GM19438 (cell line): ENCODE data around the gene CBR3.
"Not testable (repeated sequence)": the region's sequence is repeated elsewhere in the genome, so short reads cannot be mapped to it uniquely, and the experiment has no call there.

Experiments used
- ATAC-seq: cut with Tn5 transposase; IDR thresholded peaks from one replicate; pipeline ENCODE4 v1.9.1; 2021; ENCODE audit warnings: low read depth; ENCODE audit not compliant: unreplicated experiment

CBR3 gene

GRCh38 chr21:36134803-36135390 lies at the start of gene CBR3:
TSS of gene CBR3 (plus strand) at chr21:36135079. CDS start at chr21:36135193, 114 bp downstream.
- ATAC-seq = no peak

- no peak for ATAC-seq
These were observed 47.3 kb upstream of the CBR3 start for GRCh38 chr21:36087362-36088138.

- ATAC-seq = no peak
These were observed 44.9 kb upstream of the CBR3 start for GRCh38 chr21:36089946-36090345.

- ATAC-seq = no peak
These were observed 42.2 kb upstream of the CBR3 start for GRCh38 chr21:36092681-36093080.

GRCh38 chr21:36093512-36093911 lies 41.4 kb upstream of the CBR3 start:
- ATAC-seq = no peak

- no peak for ATAC-seq
These were observed 38.2 kb upstream of the CBR3 start for GRCh38 chr21:36096398-36097290.

- no peak for ATAC-seq
These were observed 37.3 kb upstream of the CBR3 start for GRCh38 chr21:36097427-36098181.

GRCh38 chr21:36098182-36098532 lies 36.7 kb upstream of the CBR3 start:
- no peak for ATAC-seq

GRCh38 chr21:36099000-36099399 lies 35.9 kb upstream of the CBR3 start:
- no peak for ATAC-seq

GRCh38 chr21:36099695-36100211 lies 35.1 kb upstream of the CBR3 start:
- ATAC-seq = not testable (repeated sequence)

GRCh38 chr21:36100971-36101641 lies 33.8 kb upstream of the CBR3 start:
- ATAC-seq = no peak

- ATAC-seq = no peak
These were observed 31.4 kb upstream of the CBR3 start for GRCh38 chr21:36103434-36103833.

- ATAC-seq = no peak
These were observed 30.3 kb upstream of the CBR3 start for GRCh38 chr21:36104317-36105300.

GRCh38 chr21:36105327-36105842 lies 29.5 kb upstream of the CBR3 start:
- no peak for ATAC-seq

GRCh38 chr21:36109868-36110267 lies 25.0 kb upstream of the CBR3 start:
- ATAC-seq = no peak

- no peak for ATAC-seq
These were observed 23.6 kb upstream of the CBR3 start for GRCh38 chr21:36111238-36111637.

GRCh38 chr21:36113647-36114428 lies 21.0 kb upstream of the CBR3 start:
- no peak for ATAC-seq
